ENCODE data around the gene SLC2A8.

GRCh38 chr9:127399736-127400269, 2.8 kb downstream of the SLC2A8 start:
- TF ChIP-seq CTCF (IDR thresholded peaks at IDR 0.05) (no peak), POLR2AphosphoS5 (IDR thresholded peaks at IDR 0.05) (no peak)

All from gastroesophageal sphincter (tissue), 3 donors.